Ascending aorta (tissue), 2 donors: ENCODE results near the gene NEGR1. TPM values are rescaled to one million over a fixed set of nuclear protein-coding genes. Genes with fewer than 3 reads are reported as not detected.

Experiments
- DNase-seq, 2 donors: peaks; one replicate each; pipeline ENCODE4 v3.0.0-alpha.2; 2019; ENCODE audit warnings: low spot score in 2 of 2
- H3K27ac ChIP-seq, 2 donors: fragments of 200-600 bp; sonication (generic); one replicate each; pipeline ENCODE4 v1.5.1; 2016 to 2017; ENCODE audit warnings: mild to moderate bottlenecking in 1 of 2
- H3K27me3 ChIP-seq: fragments of 200-600 bp; sonication (generic); one replicate; pipeline ENCODE4 v1.5.1; 2017
- H3K36me3 ChIP-seq, 2 donors: fragments of 200-600 bp; sonication (generic); one replicate each; pipeline ENCODE4 v1.5.1; 2016
- H3K4me1 ChIP-seq, 2 donors: fragments of 200-600 bp; sonication (generic); one replicate each; pipeline ENCODE4 v1.5.1; 2016 to 2017; ENCODE audit warnings: mild to moderate bottlenecking in 1 of 2
- H3K4me3 ChIP-seq, 2 donors: fragments of 200-600 bp; sonication (generic); one replicate each; pipeline ENCODE4 v1.5.1; 2016 to 2017; ENCODE audit warnings: mild to moderate bottlenecking in 1 of 2
- H3K9me3 ChIP-seq, 2 donors: fragments of 200-600 bp; sonication (generic); one replicate each; pipeline ENCODE4 v1.5.1; 2016
- CTCF ChIP-seq, 3 experiments: fragments of 200-600 bp in 2 of 3; fragments of 450-650 bp in 1 of 3; sonication (generic) in 2 of 3; IDR thresholded peaks; one replicate each; pipeline ENCODE4 v1.5.1; 2016 to 2019; ENCODE audit warnings: antibody characterized with exemption in 3 of 3, mild to moderate bottlenecking in 1 of 3, moderate library complexity in 1 of 3
- intact Hi-C: fragments of 100-400 bp; cut with DNase I; formaldehyde crosslinking; loops from one replicate; pipeline ENCODE4 v1.15.1; 2023
- total RNA-seq: library from RNA; depleted of rRNA; stranded (reverse); fragments of >200 nt; gene quantifications from one replicate; pipeline ENCODE4 v1.1.0, GENCODE V29; 2016

NEGR1 gene
- total RNA-seq, 1 donor from 2014 or later = 42.8 TPM

GRCh38 chr1:71780681-71781080 is 501.7 kb downstream of the NEGR1 start:
- Histone ChIP-seq H3K9me3 (no peaks in the 10 kb centered on the region), H3K36me3 (no peaks in the 10 kb centered on the region), H3K27me3 (no peaks in the 10 kb centered on the region), H3K4me3 (no peak overlapping the region), H3K4me1 (no peaks in the 10 kb centered on the region), H3K27ac (no peak overlapping the region)
- no peak for TF ChIP-seq CTCF (IDR thresholded peaks at IDR 0.05)
- intact Hi-C loops = no loop called here
- no peak for DNase-seq

GRCh38 chr1:71778940-71779339 is 503.4 kb downstream of the NEGR1 start:
- no peak overlapping the region for H3K4me3 ChIP-seq
- DNase-seq = no peak
- H3K27me3 ChIP-seq = no peaks in the 10 kb centered on the region
- H3K9me3 ChIP-seq = no peaks in the 10 kb centered on the region
- intact Hi-C loops = no loop called here
- no peak overlapping the region for H3K27ac ChIP-seq
- no peaks in the 10 kb centered on the region for H3K36me3 ChIP-seq
- no peaks in the 10 kb centered on the region for H3K4me1 ChIP-seq
- TF ChIP-seq CTCF (IDR thresholded peaks at IDR 0.05) = no peak

GRCh38 chr1:71777094-71777493 is 505.2 kb downstream of the NEGR1 start:
- Histone ChIP-seq H3K4me1 (no peaks in the 10 kb centered on the region), H3K4me3 (no peak overlapping the region), H3K9me3 (no peaks in the 10 kb centered on the region), H3K36me3 (no peaks in the 10 kb centered on the region), H3K27me3 (no peaks in the 10 kb centered on the region), H3K27ac (no peak overlapping the region)
- intact Hi-C loops = no loop called here
- TF ChIP-seq CTCF (IDR thresholded peaks at IDR 0.05) = no peak
- DNase-seq = no peak

- TF ChIP-seq CTCF (IDR thresholded peaks at IDR 0.05) = no peak
Measured at GRCh38 chr1:71774705-71775104, 507.6 kb downstream of the NEGR1 start.

GRCh38 chr1:71770121-71770520 is 512.2 kb downstream of the NEGR1 start:
- no peak for TF ChIP-seq CTCF (IDR thresholded peaks at IDR 0.05)

More at GRCh38 chr1:71774705-71775104, 507.6 kb downstream of the NEGR1 start:
- Histone ChIP-seq H3K27ac (no peak overlapping the region), H3K4me1 (no peaks in the 10 kb centered on the region), H3K9me3 (no peaks in the 10 kb centered on the region), H3K27me3 (no peaks in the 10 kb centered on the region), H3K36me3 (no peaks in the 10 kb centered on the region), H3K4me3 (no peak overlapping the region)
- intact Hi-C loops = no loop called here
- no peak for DNase-seq

GRCh38 chr1:71766748-71767147 is 515.6 kb downstream of the NEGR1 start:
- no peak for TF ChIP-seq CTCF (IDR thresholded peaks at IDR 0.05)
- H3K27me3 ChIP-seq = no peaks in the 10 kb centered on the region
- no peak overlapping the region for H3K4me3 ChIP-seq
- H3K27ac ChIP-seq = no peak overlapping the region
- DNase-seq = no peak
- no peaks in the 10 kb centered on the region for H3K36me3 ChIP-seq
- H3K9me3 ChIP-seq = no peaks in the 10 kb centered on the region
- H3K4me1 ChIP-seq = no peaks in the 10 kb centered on the region
- intact Hi-C loops = no loop called here

More at GRCh38 chr1:71770121-71770520, 512.2 kb downstream of the NEGR1 start:
- H3K27me3 ChIP-seq = no peaks in the 10 kb centered on the region
- H3K4me3 ChIP-seq = no peak overlapping the region
- DNase-seq = no peak
- H3K4me1 ChIP-seq = no peaks in the 10 kb centered on the region
- H3K36me3 ChIP-seq = no peaks in the 10 kb centered on the region
- no peak overlapping the region for H3K27ac ChIP-seq
- intact Hi-C loops = no loop called here
- no peaks in the 10 kb centered on the region for H3K9me3 ChIP-seq
